ENCODE data around the gene IGF2R.
A peak's percentile ranks its signal among the peaks of the same experiment; 100 is the strongest.

IGF2R gene

DNA sequence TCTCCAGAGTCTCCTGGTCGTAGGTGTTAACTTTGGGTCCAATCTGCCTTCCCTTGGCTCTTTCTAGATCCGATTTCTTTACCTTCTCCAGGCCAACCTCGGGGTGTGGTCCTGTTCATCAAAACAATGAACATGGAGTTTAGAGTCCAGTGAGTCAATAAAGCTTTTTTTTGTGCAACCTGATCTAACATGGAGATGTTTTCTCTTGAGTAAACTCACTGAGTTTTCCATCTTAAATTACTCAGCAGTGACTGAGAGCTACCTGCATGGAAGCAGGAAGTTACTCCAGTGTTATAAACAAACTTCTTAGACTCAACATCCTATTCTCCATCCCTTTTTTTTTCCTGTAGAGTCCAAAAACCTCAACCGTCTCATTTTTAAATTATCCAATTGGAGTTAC lies 137.8 kb downstream of the IGF2R start:
- ATAC-seq (ENCODE audit: insufficient read depth, low read depth) (no peak), DNase-seq (no peak)
- H3K9ac ChIP-seq (ENCODE audit: low read depth, low read length), result no peak overlapping the region

GRCh38 chr6:160108077-160108476 lies 139.2 kb downstream of the IGF2R start:
- H3K4me3 ChIP-seq (ENCODE audit: low read depth in 1 of 2, low read length in 2 of 2), result no peak overlapping the region
- TF ChIP-seq CTCF (IDR thresholded peaks at IDR 0.05; ENCODE audit: borderline replicate concordance, extremely low read depth, low read length, poor library complexity, severe bottlenecking), result no peak
- no peak for TF ChIP-seq EZH2 (IDR thresholded peaks at IDR 0.05; ENCODE audit: borderline replicate concordance, low read depth, low read length, severe bottlenecking)
- H3K9me3 ChIP-seq (ENCODE audit: insufficient read depth, low read length, severe bottlenecking), result no peaks in the 10 kb centered on the region
- DNase-seq (no peak), ATAC-seq (ENCODE audit: insufficient read depth, low read depth) (no peak)
- no peak overlapping the region for H2AFZ ChIP-seq (ENCODE audit: low read depth, low read length)
- peaks cover 6% of the 10 kb centered on the region; the same call in 1 of the 2 replicates for H4K20me1 ChIP-seq (ENCODE audit: insufficient read depth, low read length)
- no peaks in the 10 kb centered on the region for H3K4me1 ChIP-seq (ENCODE audit: insufficient read depth, low read length)
- H3K27ac ChIP-seq (ENCODE audit: low read length), result no peak overlapping the region
- H3K9ac ChIP-seq (ENCODE audit: low read depth, low read length), result no peak overlapping the region
- no peak overlapping the region for H3K4me2 ChIP-seq (ENCODE audit: insufficient read depth, low read length)
- no peaks in the 10 kb centered on the region for H3K79me2 ChIP-seq (ENCODE audit: insufficient read depth, low read length)
- no peaks in the 10 kb centered on the region for H3K27me3 ChIP-seq (ENCODE audit: insufficient read depth, low read length, poor library complexity)
- H3K36me3 ChIP-seq (ENCODE audit: insufficient read depth, low read length), result peaks cover 65% of the 10 kb centered on the region

More for the DNA sequence above, 137.8 kb downstream of the IGF2R start:
- Histone ChIP-seq H3K36me3 (ENCODE audit: insufficient read depth, low read length) (peaks cover 79% of the 10 kb centered on the region), H3K4me2 (ENCODE audit: insufficient read depth, low read length) (no peak overlapping the region), H3K27ac (ENCODE audit: low read length) (no peak overlapping the region), H3K27me3 (ENCODE audit: insufficient read depth, low read length, poor library complexity) (no peaks in the 10 kb centered on the region), H4K20me1 (ENCODE audit: insufficient read depth, low read length) (peaks cover 14% of the 10 kb centered on the region; the same call in 1 of the 2 replicates), H3K9me3 (ENCODE audit: insufficient read depth, low read length, severe bottlenecking) (no peaks in the 10 kb centered on the region), H3K4me3 (ENCODE audit: low read depth in 1 of 2, low read length in 2 of 2) (no peak overlapping the region), H2AFZ (ENCODE audit: low read depth, low read length) (no peak overlapping the region), H3K79me2 (ENCODE audit: insufficient read depth, low read length) (no peaks in the 10 kb centered on the region), H3K4me1 (ENCODE audit: insufficient read depth, low read length) (no peaks in the 10 kb centered on the region)
- TF ChIP-seq EZH2 (IDR thresholded peaks at IDR 0.05; ENCODE audit: borderline replicate concordance, low read depth, low read length, severe bottlenecking), result no peak
- TF ChIP-seq CTCF (IDR thresholded peaks at IDR 0.05; ENCODE audit: borderline replicate concordance, extremely low read depth, low read length, poor library complexity, severe bottlenecking), result no peak

DNA sequence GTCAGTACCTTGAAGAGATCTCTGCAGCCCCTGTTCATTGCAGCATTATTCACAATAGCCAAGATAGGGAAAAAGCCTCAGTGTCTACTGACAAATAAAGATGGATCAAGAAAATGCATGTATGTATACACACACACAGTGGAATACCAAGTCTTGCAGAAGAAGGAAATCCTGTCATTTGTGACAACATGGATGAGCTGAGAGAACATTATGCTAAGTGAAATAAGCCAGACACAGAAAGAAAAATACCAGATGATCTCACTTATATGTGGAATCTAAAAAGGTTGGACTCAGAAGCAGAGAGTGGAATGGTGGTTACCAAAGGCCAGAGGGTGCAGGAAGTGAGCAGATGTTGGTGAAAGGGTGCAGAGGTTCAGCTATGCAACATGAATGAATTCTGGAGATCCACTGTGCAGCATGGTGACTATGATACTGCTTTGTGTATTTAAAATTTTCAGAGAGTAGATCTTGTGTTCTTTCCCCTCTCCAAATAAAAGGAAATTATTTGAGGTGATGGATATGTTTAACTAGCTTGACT lies 141.8 kb downstream of the IGF2R start:
- no peak overlapping the region for H3K4me2 ChIP-seq (ENCODE audit: insufficient read depth, low read length)
- ATAC-seq (ENCODE audit: insufficient read depth, low read depth), result 0 out of 3 replicates have a peak, but pooled peaks have one; percentile 27
- H3K9ac ChIP-seq (ENCODE audit: low read depth, low read length), result no peak overlapping the region
- no peak overlapping the region for H3K27ac ChIP-seq (ENCODE audit: low read length)
- DNase-seq, result no peak
- H3K9me3 ChIP-seq (ENCODE audit: insufficient read depth, low read length, severe bottlenecking), result no peaks in the 10 kb centered on the region
- no peaks in the 10 kb centered on the region for H4K20me1 ChIP-seq (ENCODE audit: insufficient read depth, low read length)
- peaks cover 42% of the 10 kb centered on the region for H3K36me3 ChIP-seq (ENCODE audit: insufficient read depth, low read length)
- TF ChIP-seq EZH2 (IDR thresholded peaks at IDR 0.05; ENCODE audit: borderline replicate concordance, low read depth, low read length, severe bottlenecking) (no peak), CTCF (IDR thresholded peaks at IDR 0.05; ENCODE audit: borderline replicate concordance, extremely low read depth, low read length, poor library complexity, severe bottlenecking) (no peak)
- no peaks in the 10 kb centered on the region for H3K4me1 ChIP-seq (ENCODE audit: insufficient read depth, low read length)
- H3K4me3 ChIP-seq (ENCODE audit: low read depth in 1 of 2, low read length in 2 of 2), result no peak overlapping the region
- H3K27me3 ChIP-seq (ENCODE audit: insufficient read depth, low read length, poor library complexity), result no peaks in the 10 kb centered on the region
- no peak overlapping the region for H2AFZ ChIP-seq (ENCODE audit: low read depth, low read length)
- no peaks in the 10 kb centered on the region for H3K79me2 ChIP-seq (ENCODE audit: insufficient read depth, low read length)
